Heart right ventricle (tissue), 16 donors: Measurements from ENCODE around the gene TANGO2. TPM values are rescaled to one million over a fixed set of nuclear protein-coding genes. Genes with fewer than 3 reads are reported as not detected.

Experiments used
- ATAC-seq, 8 donors: fragments of 200-7000 bp; cut with Tn5 transposase; one replicate each; pipeline ENCODE4 v1.9.1; 2020; ENCODE audit warnings: mild to moderate bottlenecking in 8 of 8, moderate library complexity in 8 of 8, moderate number of reproducible peaks in 1 of 8
- DNase-seq, 2 donors: peaks; one replicate each; pipeline ENCODE4 v3.0.0-alpha.2; 2020
- H3K27ac ChIP-seq, 10 donors: fragments of 200-600 bp; sonication (generic) in 2 of 10; one replicate each; pipeline versions ENCODE4 v1.5.0 to v1.8.0; 2020 to 2022; ENCODE audit warnings: mild to moderate bottlenecking in 3 of 10
- H3K27me3 ChIP-seq, 7 donors: fragments of 200-600 bp; one replicate each; pipeline ENCODE4 v1.8.0; 2021 to 2022; ENCODE audit warnings: mild to moderate bottlenecking in 2 of 7
- H3K36me3 ChIP-seq, 9 donors: fragments of 200-600 bp; sonication (generic) in 1 of 9; one replicate each; pipeline versions ENCODE4 v1.5.0 to v1.8.0; 2020 to 2022; ENCODE audit warnings: mild to moderate bottlenecking in 2 of 9
- H3K4me1 ChIP-seq, 9 donors: fragments of 200-600 bp; sonication (generic) in 1 of 9; one replicate each; pipeline versions ENCODE4 v1.5.0 to v1.8.0; 2020 to 2022; ENCODE audit warnings: mild to moderate bottlenecking in 4 of 9
- H3K4me3 ChIP-seq, 10 donors: fragments of 200-600 bp; sonication (generic) in 2 of 10; one replicate each; pipeline versions ENCODE4 v1.5.0 to v1.8.0; 2020 to 2022; ENCODE audit warnings: mild to moderate bottlenecking in 7 of 10, moderate library complexity in 2 of 10
- H3K9me3 ChIP-seq, 11 donors: fragments of 200-600 bp in 10 of 11; sonication (generic) in 2 of 11; one replicate each; pipeline versions ENCODE4 v1.5.0 to v1.8.0; 2013 to 2022; ENCODE audit warnings: mild to moderate bottlenecking in 2 of 11, control low read depth in 1 of 11, moderate library complexity in 1 of 11
- WGBS, 2 donors: extraction: QIAGEN DNeasy Blood & Tissue Kit; methylation state at CpG; one replicate each; pipeline ENCODE4 v1.1.7; 2013; ENCODE audit warnings: inconsistent platforms in 1 of 2; 5-methylcytosine and 5-hydroxymethylcytosine counted together
- intact Hi-C, 10 donors: fragments of 100-400 bp; cut with DNase I; formaldehyde crosslinking; loops; one replicate each; pipeline versions ENCODE4 v1.11.1 to v1.14.2; 2022
- polyA plus RNA-seq, 2 donors: library from polyadenylated mRNA; stranded (reverse); fragments of 200-250 nt; gene quantifications; one replicate each; pipeline ENCODE4 v1.2.3, GENCODE V29; 2013
- total RNA-seq, 10 donors: library from RNA; stranded (reverse); fragmentation: NEBNext Ultra II Directional in 3 of 10; extraction: Animal tissue kit (Norgen Biotek cat#: 25700) in 3 of 10; gene quantifications; one replicate each; pipeline versions ENCODE4 v1.2.1 to v1.2.4, GENCODE V29; 2021 to 2023
- TF ChIP-seq, protein P1 (sequence below), 9 donors: fragments of 200-600 bp; sonication (generic) in 2 of 9; IDR thresholded peaks; one replicate each; pipeline versions ENCODE4 v1.5.0 to v1.8.0; 2021 to 2022; ENCODE audit warnings: antibody characterized with exemption in 9 of 9, mild to moderate bottlenecking in 5 of 9, moderate library complexity in 1 of 9
- donor health status: Arrhythmogenic right ventricular cardiomyopathy.
- donor health status: ischemic (EF 13 %, LVEDD 7.1; RV severe dilation, severe dysfunction).
- donor health status: healthy with polysubstance abuse.
- donor health status: DM: no; HTN: yes; CAD: no.
- donor health status: DM: no; HTN: no; CAD: no.
- donor health status: ischemic (EF 25% LVEDD 6.9; RV normal size, moderate dysfunction).
- donor health status: ischemic (EF 25% LVEDD 5.7; RV mildly dilated, moderate dysfunction).
- donor health status: healthy.
- donor health status: DM: yes; HTN: yes; CAD: no.
- donor health status: Ischemic cardiomyopathy.
- donor health status: ischemic (EF 35%, LVEDD 5.7; RV mildly dilated, moderate dysfunction).
- donor health status: nonischemic (EF 11% LVEDD 7.7; RV severe dilation, severe dysfunction).
- donor health status: DM: yes; HTN: yes; CAD: no.
- donor health status: PGD.
- donor health status: ischemic (EF 29% LVEDD 5.4; RV normal size, mild dysfunction).
- donor health status: nonischemic (EF 23%, LVEDD 6.1; RV moderate dilation, normal function).

Gene TANGO2
- total and polyA plus RNA-seq, 12 donors, result 34.1 to 139 (median 81.0) TPM

DNA sequence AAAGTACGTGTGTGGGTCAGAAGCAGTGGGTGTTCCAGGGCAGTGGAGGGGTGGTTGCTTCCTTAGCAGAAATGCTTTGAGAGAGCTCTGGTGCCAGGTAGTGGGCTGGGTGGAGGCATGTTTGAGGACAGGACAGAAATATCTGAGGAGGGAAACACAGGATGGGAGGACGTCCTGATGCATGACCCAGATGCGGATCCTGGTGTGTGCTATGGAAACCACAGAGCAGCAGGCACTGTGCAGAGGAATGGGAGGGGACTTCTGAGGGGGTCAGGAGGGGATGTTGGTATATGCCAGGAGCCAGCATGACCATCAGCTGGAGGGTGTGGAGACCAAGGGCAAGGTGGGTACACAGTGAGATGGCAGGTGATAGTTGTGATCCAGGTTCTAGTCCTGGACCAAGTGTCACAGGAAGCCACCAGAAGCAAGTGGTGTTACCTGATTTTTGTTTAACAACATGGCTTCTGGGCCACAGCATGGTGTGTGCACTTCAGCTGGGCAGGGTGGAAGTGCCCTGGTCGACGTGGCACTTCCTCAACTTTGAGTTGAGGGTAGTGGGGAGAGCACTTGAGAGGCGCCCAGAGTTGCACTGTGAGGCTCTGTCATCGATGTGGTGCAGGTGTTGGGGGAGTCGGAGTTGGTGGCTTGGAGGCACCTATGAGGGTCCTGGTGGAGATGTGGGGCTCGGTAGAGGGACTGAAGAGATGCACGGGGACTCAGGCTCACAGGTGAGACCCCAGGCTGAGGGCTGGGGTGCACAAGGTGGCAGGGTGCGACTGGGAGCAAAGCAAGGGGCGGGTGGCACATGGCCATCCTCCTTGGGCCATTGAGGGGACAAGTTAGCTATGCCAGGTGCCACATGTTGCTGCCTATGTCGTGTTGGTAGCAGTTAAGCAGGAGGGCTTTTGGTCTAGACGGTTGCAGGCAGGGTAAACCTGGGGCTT lies 66.7 kb downstream of the TANGO2 start:
- TF ChIP-seq, protein P1, sequence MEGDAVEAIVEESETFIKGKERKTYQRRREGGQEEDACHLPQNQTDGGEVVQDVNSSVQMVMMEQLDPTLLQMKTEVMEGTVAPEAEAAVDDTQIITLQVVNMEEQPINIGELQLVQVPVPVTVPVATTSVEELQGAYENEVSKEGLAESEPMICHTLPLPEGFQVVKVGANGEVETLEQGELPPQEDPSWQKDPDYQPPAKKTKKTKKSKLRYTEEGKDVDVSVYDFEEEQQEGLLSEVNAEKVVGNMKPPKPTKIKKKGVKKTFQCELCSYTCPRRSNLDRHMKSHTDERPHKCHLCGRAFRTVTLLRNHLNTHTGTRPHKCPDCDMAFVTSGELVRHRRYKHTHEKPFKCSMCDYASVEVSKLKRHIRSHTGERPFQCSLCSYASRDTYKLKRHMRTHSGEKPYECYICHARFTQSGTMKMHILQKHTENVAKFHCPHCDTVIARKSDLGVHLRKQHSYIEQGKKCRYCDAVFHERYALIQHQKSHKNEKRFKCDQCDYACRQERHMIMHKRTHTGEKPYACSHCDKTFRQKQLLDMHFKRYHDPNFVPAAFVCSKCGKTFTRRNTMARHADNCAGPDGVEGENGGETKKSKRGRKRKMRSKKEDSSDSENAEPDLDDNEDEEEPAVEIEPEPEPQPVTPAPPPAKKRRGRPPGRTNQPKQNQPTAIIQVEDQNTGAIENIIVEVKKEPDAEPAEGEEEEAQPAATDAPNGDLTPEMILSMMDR (IDR thresholded peaks at IDR 0.05), result no peak
- no peak for ATAC-seq
- DNase-seq, result no peak
- 91 to 93% methylated on average over 14 of the region's 14 CpGs for WGBS, 2 donors
- H3K27me3 ChIP-seq, result no peaks in the 10 kb centered on the region
- peaks cover 2 to 76% (median 65%) of the 10 kb centered on the region in 9 donors for H3K36me3 ChIP-seq
- H3K9me3 ChIP-seq, result no peaks in the 10 kb centered on the region
- H3K27ac ChIP-seq, result peak overlapping the region in 1 of 10 donors; percentile 10
- H3K4me3 ChIP-seq, result no peak overlapping the region
- intact Hi-C loops, result loop anchor here in 1 of 10 donors (5.0 kb wide), 1 partner anchor 60 kb away; no protein-coding TSS in a partner anchor
- peaks cover 20 to 32% (median 27%) of the 10 kb centered on the region in 9 donors for H3K4me1 ChIP-seq

DNA sequence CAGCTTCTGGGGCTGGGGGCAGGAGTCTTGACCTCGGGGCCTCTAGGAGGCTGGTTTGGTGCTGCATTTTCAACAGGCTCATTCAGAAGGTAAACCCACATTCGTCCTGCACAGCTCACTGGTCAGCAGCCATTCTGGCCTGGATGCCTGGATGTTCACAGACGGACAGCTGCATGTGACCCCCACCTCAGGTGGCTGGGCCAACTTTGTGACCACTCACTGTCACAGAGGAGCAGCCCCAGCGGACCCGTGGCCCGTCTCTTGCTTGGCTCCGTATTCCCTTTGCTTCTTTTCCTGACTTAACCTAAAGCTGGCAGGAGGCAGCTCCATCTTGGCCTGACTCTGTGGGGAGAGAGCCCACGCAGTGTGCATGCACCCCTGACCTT lies 67.3 kb downstream of the TANGO2 start:
- WGBS, 2 donors, result 88 to 90% methylated on average over 8 of the region's 8 CpGs

DNA sequence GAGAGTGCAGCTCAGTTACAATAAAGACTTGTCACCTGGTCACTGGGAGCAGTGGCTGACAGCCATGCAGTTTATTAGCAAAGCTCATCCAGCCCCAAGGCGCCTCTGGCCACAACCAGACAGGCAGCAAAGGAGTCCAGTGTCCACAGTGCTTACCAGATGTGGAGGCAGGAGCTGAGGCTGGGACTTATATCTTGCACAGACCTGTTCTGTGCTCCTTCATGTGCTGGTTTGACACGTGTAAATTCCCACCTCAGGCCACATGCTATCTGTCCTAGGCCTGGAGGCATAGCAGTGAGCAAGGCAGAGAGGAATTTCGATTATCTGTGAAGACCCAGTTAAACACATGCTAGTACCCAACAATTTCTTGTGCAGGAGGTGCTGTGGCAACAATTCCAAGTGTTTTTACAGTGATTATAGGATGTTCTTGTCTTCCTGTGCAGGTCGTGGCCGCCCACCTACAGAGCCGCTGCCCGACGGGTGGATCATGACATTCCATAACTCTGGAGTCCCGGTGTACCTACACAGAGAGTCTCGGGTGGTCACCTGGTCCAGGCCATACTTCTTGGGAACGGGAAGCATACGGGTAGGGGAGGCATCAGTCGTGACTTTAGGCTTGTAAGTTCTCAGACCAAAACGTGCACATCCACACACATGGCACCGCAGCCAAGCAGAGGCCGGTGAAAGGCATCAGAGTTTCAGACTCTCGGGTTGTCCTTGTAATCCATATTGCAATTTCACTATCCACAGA lies 68.5 kb downstream of the TANGO2 start:
- DNase-seq (no peak), ATAC-seq (no peak)
- no peak overlapping the region for H3K4me3 ChIP-seq
- H3K36me3 ChIP-seq, result peaks cover 4 to 93% (median 78%) of the 10 kb centered on the region in 9 donors
- 90 to 91% methylated on average over 17 of the region's 17 CpGs for WGBS, 2 donors
- intact Hi-C loops, result loop anchor here in 1 of 10 donors (5.0 kb wide), 1 partner anchor 62 kb away; no protein-coding TSS in a partner anchor
- TF ChIP-seq, protein P1 (IDR thresholded peaks at IDR 0.05), result no peak
- no peak overlapping the region for H3K27ac ChIP-seq
- peaks cover 8 to 24% (median 13%) of the 10 kb centered on the region in 9 donors for H3K4me1 ChIP-seq
- no peaks in the 10 kb centered on the region for H3K27me3 ChIP-seq
- H3K9me3 ChIP-seq, result no peaks in the 10 kb centered on the region

More for the DNA sequence above, 67.3 kb downstream of the TANGO2 start:
- H3K27ac ChIP-seq, result peak overlapping the region in 1 of 10 donors; percentile 10
- ATAC-seq (no peak), DNase-seq (no peak)
- H3K36me3 ChIP-seq, result peaks cover 4 to 82% (median 72%) of the 10 kb centered on the region in 9 donors
- H3K9me3 ChIP-seq, result no peaks in the 10 kb centered on the region
- H3K4me3 ChIP-seq, result no peak overlapping the region
- intact Hi-C loops, result loop anchor here in 1 of 10 donors (5.0 kb wide), 1 partner anchor 61 kb away; no protein-coding TSS in a partner anchor
- no peaks in the 10 kb centered on the region for H3K27me3 ChIP-seq
- TF ChIP-seq, protein P1 (IDR thresholded peaks at IDR 0.05), result no peak
- peaks cover 14 to 28% (median 20%) of the 10 kb centered on the region in 9 donors for H3K4me1 ChIP-seq
